Activated T-helper 2 cell treated with anti-CD3 and anti-CD28 coated beads, Interferon-gamma antibody, Interleukin-2, Interleukin-4, amounts not matched to agents 10 μg/mL and 5 μg/mL and 100 μg/mL, durations not matched to agents 14 hours and 24 hours and 36 hours (primary cell): ENCODE results near the gene KLHL6. TPM values are rescaled to one million over a fixed set of nuclear protein-coding genes. Genes with fewer than 3 reads are reported as not detected.
A peak's percentile ranks its signal among the peaks of the same experiment; 100 is the strongest.

Source experiments
- DNase-seq: peaks from one replicate; pipeline ENCODE4 v3.0.0; 2021; ENCODE audit warnings: low spot score
- H3K27ac Mint-ChIP-seq: one replicate; pipeline ENCODE4 v1.8.0; 2021; ENCODE audit warnings: mixed read lengths
- H3K27me3 Mint-ChIP-seq: one replicate; pipeline ENCODE4 v1.8.0; 2021; ENCODE audit warnings: low read depth, mixed read lengths
- H3K36me3 Mint-ChIP-seq: one replicate; pipeline ENCODE4 v1.8.0; 2021; ENCODE audit warnings: low read depth, mixed read lengths
- H3K4me1 Mint-ChIP-seq: one replicate; pipeline ENCODE4 v1.8.0; 2021; ENCODE audit warnings: low read depth, mixed read lengths
- H3K4me3 Mint-ChIP-seq: one replicate; pipeline ENCODE4 v1.8.0; 2021; ENCODE audit warnings: low read depth, mild to moderate bottlenecking, moderate library complexity, mixed read lengths
- H3K9me3 Mint-ChIP-seq: one replicate; pipeline ENCODE4 v1.8.0; 2021; ENCODE audit warnings: mixed read lengths
- intact Hi-C: fragments of 100-400 bp; cut with micrococcal nuclease; formaldehyde crosslinking; loops from one replicate; pipeline ENCODE4 v1.15.1; 2023
- total RNA-seq: library from RNA; stranded (reverse); gene quantifications from 2 replicates; pipeline ENCODE4 v1.2.3, GENCODE V29; 2022

KLHL6 gene
- total RNA-seq, 1 donor from 2014 or later, result 29.7 TPM

DNA sequence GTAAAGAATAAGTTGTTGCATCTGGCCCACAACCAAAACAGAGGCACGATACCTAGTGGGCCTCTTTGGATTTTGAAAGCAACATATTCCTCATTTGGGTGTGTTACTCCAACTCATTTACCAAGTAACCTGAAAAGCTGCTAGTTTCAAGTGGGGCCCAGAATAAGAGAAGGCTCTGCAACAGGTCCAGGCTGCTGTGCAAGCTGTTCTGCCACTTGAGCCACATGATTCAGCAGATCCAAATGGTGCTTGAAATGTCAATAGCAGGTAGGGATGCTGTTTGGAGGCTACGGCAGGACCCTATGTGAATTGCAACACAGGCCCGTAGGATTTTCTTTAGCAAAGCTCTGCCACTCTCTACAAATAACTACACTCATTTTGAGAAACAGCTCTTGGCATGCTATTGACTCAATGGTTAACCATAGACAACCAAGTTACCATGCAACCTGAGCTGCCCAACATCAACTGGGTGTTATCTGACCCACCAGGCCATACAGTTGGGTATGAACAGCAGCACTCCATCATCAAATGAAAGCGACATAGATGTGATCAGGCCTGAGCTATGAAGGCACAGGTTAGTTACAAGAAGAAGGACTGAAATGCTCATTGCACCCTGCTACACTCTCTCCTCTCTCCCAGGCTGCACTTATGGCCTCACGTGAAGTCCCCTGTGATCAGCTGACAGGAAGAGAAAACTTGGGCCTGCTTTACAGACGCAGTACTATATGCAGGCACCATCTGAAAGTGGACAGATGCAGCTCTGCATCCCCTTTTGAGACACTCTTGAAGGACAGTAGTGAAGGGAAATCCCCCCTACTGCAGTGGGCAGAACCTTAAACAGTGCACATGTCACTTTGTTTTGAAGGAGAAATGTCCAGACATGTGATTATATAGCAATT lies 117.6 kb downstream of the KLHL6 start:
- DNase-seq, result no peak
- peaks cover 24% of the 10 kb centered on the region for H3K9me3 Mint-ChIP-seq
- peaks cover 3% of the 10 kb centered on the region for H3K36me3 Mint-ChIP-seq
- H3K27me3 Mint-ChIP-seq, result peaks cover 4% of the 10 kb centered on the region
- peak overlapping the region; percentile 28 for H3K27ac Mint-ChIP-seq
- no peak overlapping the region for H3K4me3 Mint-ChIP-seq
- intact Hi-C loops, result loop anchor here (2.0 to 10.0 kb wide), 5 partner anchors 79 to 643 kb away; partner anchors contain the start of genes ATP11B and KLHL6
- H3K4me1 Mint-ChIP-seq, result peaks cover 59% of the 10 kb centered on the region

Other genes starting within 250 kb of the KLHL6 start
- gene MCF2L2, start 127.1 kb downstream of the KLHL6 start, total RNA-seq, result 7.5 and 8.3 TPM in 2 replicates
- 8.7 and 10.5 TPM in 2 replicates for gene KLHL24, start 79.9 kb upstream of the KLHL6 start, total RNA-seq
- 56.7 and 60.1 TPM in 2 replicates for gene YEATS2, start 142.1 kb upstream of the KLHL6 start, total RNA-seq